HG03025 (cell line): Measurements from ENCODE around the gene RDM1.

Experiments
- ATAC-seq: cut with Tn5 transposase; IDR thresholded peaks from one replicate; pipeline ENCODE4 v1.9.1; 2021; ENCODE audit warnings: mild to moderate bottlenecking, moderate library complexity; ENCODE audit not compliant: unreplicated experiment, low FRiP score

Gene RDM1

GRCh38 chr17:35934760-35935159, 4.2 kb upstream of the RDM1 start:
- no peak for ATAC-seq

- no peak for ATAC-seq
Measured at GRCh38 chr17:35932586-35932985, 2.0 kb upstream of the RDM1 start.

DNA sequence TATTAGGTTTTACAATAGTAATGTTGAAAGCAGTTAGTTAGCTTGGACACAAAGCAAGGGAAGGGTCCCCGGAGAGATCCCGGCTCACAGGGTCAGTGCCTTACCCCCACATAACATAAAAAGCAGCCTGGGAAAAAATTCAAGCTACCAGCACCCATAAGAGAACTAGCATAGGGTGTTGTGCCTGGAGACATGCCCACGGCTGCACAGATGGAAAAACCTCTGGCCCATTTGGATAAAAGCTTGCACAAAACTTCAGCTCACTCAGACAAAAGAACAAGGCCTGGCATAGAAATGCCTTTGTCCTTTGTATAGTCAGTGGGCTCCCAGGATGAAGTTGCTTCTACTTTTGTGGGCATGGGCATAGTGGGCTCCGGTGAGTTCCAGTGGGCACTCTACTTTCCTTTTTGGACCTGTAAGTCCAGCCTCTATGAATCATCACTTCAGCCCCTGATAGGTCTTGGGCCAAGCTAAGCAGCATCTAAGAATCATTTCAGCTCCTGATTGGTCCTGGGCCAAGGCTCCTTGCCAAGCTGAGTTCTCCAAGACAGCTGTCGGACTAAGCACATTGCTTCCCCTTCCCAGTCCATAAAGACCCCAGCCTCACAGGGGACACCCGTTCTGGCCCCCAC, 1.3 kb upstream of the RDM1 start:
- no peak for ATAC-seq

GRCh38 chr17:35927714-35928113, 2.9 kb downstream of the RDM1 start:
- no peak for ATAC-seq

- ATAC-seq: no peak
Measured at GRCh38 chr17:35923609-35924114, 6.9 kb downstream of the RDM1 start.

GRCh38 chr17:35920229-35920628, 10.3 kb downstream of the RDM1 start:
- ATAC-seq: no peak

GRCh38 chr17:35918665-35919064, 11.9 kb downstream of the RDM1 start:
- ATAC-seq: no peak

GRCh38 chr17:35917519-35918213, 12.9 kb downstream of the RDM1 start:
- ATAC-seq: no peak

DNA sequence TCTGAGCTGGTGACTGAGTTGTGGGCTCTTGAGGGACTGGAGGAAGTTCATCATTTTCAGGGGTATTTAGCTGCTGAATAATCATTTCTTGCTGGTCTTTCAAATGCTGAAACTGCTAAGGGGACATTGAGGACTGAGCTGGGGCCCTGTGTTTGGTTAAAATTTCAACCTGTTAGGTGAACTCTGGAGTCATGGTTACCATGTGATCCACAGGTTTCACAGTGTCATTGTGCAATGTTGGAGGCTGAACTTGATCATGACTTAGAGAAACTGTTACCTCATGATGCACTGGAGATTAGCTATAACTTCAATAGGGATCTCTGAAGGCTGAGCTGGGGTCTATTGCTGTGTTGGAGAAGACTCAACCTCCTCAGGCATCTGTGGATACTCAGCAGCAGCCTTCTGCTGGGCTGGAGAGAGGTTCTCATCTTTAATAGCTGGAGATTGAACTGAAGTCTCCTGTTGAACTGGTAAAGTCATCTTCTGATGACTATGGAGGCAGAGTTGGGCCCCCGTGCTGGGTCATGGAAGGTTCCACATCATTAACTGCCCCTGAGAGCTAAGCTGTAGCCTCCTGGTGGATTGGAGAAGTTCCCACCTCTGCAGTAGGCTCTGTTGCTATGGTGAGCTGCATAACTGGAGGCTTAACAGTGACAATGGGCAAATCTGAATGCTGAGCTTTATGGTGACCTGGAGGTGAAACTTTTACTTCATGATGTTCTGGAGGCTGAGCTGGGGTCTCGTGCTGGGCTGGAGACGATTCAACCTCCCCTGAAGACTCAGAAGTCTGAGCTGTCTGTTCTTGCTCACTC, 15.2 kb downstream of the RDM1 start:
- ATAC-seq: no peak

DNA sequence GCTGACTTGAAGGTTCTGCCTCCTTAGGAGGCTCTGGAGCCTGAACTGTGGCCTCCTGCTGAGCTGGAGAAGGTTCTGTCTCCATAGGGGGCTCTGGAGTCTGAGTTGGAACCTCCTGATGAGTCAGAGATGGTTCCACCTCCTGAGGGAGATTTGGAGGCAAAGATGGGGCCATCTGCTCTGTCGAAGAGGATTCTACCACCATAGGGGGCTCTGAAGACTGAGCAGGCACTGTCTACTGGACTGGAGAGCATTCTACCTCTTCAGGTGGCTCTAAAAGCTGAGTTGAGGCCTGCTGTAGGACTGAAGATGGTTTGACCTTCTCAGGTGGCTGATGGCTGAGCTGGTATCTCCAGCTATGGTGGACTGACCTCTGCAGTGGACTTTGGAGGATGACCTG, 16.2 kb downstream of the RDM1 start:
- no peak for ATAC-seq

DNA sequence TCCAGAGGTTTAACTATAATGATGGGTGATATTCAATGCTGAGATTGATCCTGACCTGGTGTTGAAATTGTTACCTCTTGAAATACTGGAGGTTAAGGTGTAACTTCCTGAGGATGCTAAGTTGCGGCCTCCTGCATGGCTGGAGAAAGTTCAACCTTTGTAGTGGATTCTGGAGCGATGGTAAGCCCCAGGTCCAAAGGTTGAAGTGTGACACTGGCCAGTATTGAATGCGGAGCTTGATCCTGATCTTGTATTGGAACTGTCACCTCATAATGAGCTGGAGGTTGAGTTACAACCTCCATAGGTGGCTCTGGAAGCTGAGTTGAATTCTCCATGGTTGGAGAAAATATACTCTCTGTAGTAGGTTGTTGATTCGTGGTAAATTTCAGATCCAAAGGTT, 17.0 kb downstream of the RDM1 start:
- no peak for ATAC-seq

DNA sequence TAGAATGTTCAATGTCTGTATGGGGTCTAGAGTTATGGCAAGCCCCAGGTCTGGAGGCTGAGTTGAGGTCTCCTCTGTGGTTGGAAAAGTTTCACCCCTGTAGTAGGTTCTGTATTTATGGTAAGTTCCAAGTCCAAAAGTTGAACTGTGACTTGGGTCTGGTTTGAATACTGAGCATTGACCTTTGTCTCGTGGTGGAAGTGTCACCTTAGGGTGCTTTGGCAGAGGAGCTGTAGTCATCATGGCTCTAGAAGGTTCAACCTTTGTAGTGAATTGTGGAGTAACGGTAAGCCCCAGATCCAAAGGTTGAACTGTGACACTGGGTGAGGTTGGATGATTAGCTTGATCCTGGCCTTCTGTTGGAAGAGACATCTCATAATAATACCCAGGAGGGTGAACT, 17.6 kb downstream of the RDM1 start:
- ATAC-seq: no peak

DNA sequence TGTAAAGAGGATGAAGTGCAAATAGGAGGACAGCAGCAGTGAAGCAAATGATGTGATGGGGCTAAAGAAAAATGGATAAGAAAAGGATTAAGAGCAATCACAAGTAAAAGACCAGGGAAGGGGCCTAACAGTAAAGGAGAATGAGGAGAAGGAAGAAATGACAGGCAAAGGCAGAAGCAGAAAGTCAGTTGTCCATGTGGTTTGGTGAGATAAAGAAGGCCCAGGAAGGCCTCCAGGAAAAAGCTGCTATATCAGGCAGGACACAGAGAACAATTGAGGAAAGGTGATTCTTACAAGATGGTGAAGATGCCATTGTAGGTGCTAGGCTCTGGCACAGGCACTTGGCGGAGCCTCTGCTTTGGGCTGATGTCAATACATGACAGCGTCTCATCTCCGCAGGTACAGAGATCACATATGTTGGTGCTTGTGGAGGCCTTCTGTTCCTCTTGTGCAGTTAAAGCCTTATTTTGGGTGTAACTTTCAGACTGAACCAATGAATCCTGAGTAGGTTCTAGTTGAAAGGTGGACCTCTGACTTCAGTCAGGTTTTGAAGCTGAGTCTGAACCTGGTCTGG, 18.1 kb downstream of the RDM1 start:
- no peak for ATAC-seq

DNA sequence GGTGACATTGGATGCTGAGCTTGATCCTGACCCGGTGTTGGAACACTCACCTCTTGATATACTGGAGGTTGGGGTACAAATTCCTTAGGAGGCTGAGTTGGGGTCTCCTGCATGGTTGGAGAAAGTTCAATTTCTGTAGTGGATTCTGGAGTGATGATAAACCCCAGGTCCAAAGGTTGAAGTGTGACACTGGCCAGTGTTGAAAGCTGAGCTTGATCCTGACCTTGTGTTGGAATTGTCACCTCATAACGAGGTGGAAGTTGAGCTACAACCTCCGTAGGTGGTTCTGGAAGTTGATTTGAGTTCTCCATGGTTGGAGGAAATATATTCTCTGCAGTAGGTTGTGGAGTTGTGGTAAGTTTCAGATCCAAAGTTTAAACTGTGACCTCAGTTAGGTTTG, 21.2 kb downstream of the RDM1 start:
- no peak for ATAC-seq

- no peak for ATAC-seq
Measured at GRCh38 chr17:35907691-35908090, 22.9 kb downstream of the RDM1 start.

GRCh38 chr17:35906926-35907637, 23.5 kb downstream of the RDM1 start:
- no peak for ATAC-seq

GRCh38 chr17:35906191-35906925, 24.2 kb downstream of the RDM1 start:
- no peak for ATAC-seq

DNA sequence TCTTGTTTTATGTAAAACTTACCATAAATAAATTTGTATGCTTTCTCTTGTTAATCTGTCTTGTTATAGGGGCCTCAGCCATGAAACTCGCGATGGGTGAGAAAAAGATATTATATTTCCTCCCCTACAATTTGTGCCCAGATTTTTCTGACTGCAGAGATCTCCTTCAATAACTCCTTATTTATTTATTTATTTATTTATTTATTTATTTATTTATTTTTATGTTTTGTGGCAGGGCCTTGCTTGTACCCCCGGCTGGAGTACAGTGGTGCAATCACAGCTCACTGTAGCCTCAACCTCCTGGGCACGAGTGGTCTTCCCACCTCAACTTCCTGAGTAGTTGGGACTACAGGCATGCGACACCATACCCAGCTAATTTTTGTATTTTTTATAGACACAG, 27.1 kb downstream of the RDM1 start:
- no peak for ATAC-seq

- no peak for ATAC-seq
Measured at GRCh38 chr17:35901631-35902175, 28.9 kb downstream of the RDM1 start.
